Uterus (tissue), 4 donors: Measurements from ENCODE around the gene CAMKV. TPM values are rescaled to one million over a fixed set of nuclear protein-coding genes. Genes with fewer than 3 reads are reported as not detected.

Experiments used
- DNase-seq, 2 donors: peaks; one replicate each; pipeline ENCODE4 v3.0.0-alpha.2; 2019 to 2020
- H3K27ac ChIP-seq, 2 donors: fragments of 200-600 bp; sonication (generic); 1 replicate in 1 of 2; 2 replicates in 1 of 2; pipeline ENCODE4 v1.5.1; 2016 to 2018
- H3K27me3 ChIP-seq, 2 donors: fragments of 200-600 bp; sonication (generic); one replicate each; pipeline ENCODE4 v1.5.1; 2018 to 2019; ENCODE audit warnings: control low read depth in 1 of 2
- H3K36me3 ChIP-seq, 2 donors: fragments of 200-600 bp; sonication (generic); one replicate each; pipeline ENCODE4 v1.5.1; 2019; ENCODE audit warnings: control low read depth in 1 of 2
- H3K4me1 ChIP-seq, 2 donors: fragments of 200-600 bp; sonication (generic); one replicate each; pipeline ENCODE4 v1.5.1; 2018 to 2019; ENCODE audit warnings: control low read depth in 1 of 2
- H3K4me3 ChIP-seq, 2 donors: fragments of 200-600 bp; sonication (generic); 1 replicate in 1 of 2; 2 replicates in 1 of 2; pipeline ENCODE4 v1.5.1; 2018 to 2019; ENCODE audit warnings: mild to moderate bottlenecking in 1 of 2
- H3K9me3 ChIP-seq, 2 donors: fragments of 200-600 bp; sonication (generic); one replicate each; pipeline ENCODE4 v1.5.1; 2019; ENCODE audit warnings: control low read depth in 1 of 2
- CTCF ChIP-seq, 4 experiments: fragments of 200-600 bp in 2 of 4; fragments of 450-650 bp in 2 of 4; sonication (generic) in 2 of 4; IDR thresholded peaks; one replicate each; pipeline ENCODE4 v1.5.1; 2016 to 2019; ENCODE audit warnings: antibody characterized with exemption in 4 of 4, mild to moderate bottlenecking in 2 of 4, moderate library complexity in 1 of 4
- POLR2A ChIP-seq, 2 donors: fragments of 450-650 bp; IDR thresholded peaks; one replicate each; pipeline ENCODE4 v1.6.1; 2016; ENCODE audit warnings: antibody characterized with exemption in 2 of 2, mild to moderate bottlenecking in 1 of 2, moderate library complexity in 1 of 2
- intact Hi-C: fragments of 100-400 bp; cut with DNase I; formaldehyde crosslinking; loops from one replicate; pipeline ENCODE4 v1.15.1; 2023; ENCODE audit warnings: low total_unique reads
- total RNA-seq, 4 donors: library from RNA; depleted of rRNA in 3 of 4; stranded (reverse); fragments of >200 nt in 3 of 4; gene quantifications; one replicate each; pipeline versions ENCODE4 v1.1.0 to v1.2.4, GENCODE V29; 2014 to 2023
- donor health status: DM: yes; HTN: yes; CAD: no.

Gene CAMKV
- total RNA-seq, 4 donors from 2014 or later: 0.28 TPM; not detected in 3

GRCh38 chr3:49899815-49900214 lies 30.1 kb upstream of the CAMKV start:
- no peaks in the 10 kb centered on the region for H3K9me3 ChIP-seq
- no peak overlapping the region for H3K27ac ChIP-seq
- TF ChIP-seq POLR2A (IDR thresholded peaks at IDR 0.05): no peak
- TF ChIP-seq CTCF (IDR thresholded peaks at IDR 0.05): no peak
- no peak for DNase-seq
- H3K4me3 ChIP-seq: no peak overlapping the region
- H3K4me1 ChIP-seq: no peaks in the 10 kb centered on the region
- intact Hi-C loops: no loop called here
- H3K36me3 ChIP-seq: no peaks in the 10 kb centered on the region
- H3K27me3 ChIP-seq: no peaks in the 10 kb centered on the region

DNA sequence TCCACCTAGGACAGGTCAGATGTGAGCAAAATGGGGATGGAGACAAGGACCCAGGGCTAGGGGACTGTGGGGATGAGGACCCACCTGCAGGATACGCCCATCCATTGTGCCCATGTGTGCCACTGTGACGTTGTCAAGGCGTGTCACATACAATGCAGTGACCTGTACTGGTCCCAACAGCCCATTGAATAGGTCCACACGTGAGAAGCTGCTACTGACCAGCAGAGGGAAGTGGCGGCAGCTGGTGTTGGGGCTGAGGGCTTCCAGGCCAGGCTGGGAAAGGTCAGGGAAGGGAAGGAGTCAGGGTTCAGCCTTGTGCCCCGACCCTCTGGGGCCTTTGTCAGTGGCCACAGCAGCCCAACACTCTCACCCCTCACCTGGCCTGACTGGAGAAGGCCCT lies 29.3 kb upstream of the CAMKV start:
- Histone ChIP-seq H3K9me3 (no peaks in the 10 kb centered on the region), H3K4me3 (no peak overlapping the region), H3K27ac (no peak overlapping the region), H3K36me3 (no peaks in the 10 kb centered on the region), H3K4me1 (no peaks in the 10 kb centered on the region), H3K27me3 (no peaks in the 10 kb centered on the region)
- no peak for DNase-seq
- TF ChIP-seq POLR2A (IDR thresholded peaks at IDR 0.05) (no peak), CTCF (IDR thresholded peaks at IDR 0.05) (no peak)
- intact Hi-C loops: no loop called here

- no peak overlapping the region for H3K27ac ChIP-seq
- TF ChIP-seq CTCF (IDR thresholded peaks at IDR 0.05) (no peak), POLR2A (IDR thresholded peaks at IDR 0.05) (no peak)
- no peak overlapping the region for H3K4me3 ChIP-seq
- H3K27me3 ChIP-seq: no peaks in the 10 kb centered on the region
- intact Hi-C loops: no loop called here
- no peaks in the 10 kb centered on the region for H3K9me3 ChIP-seq
- no peaks in the 10 kb centered on the region for H3K36me3 ChIP-seq
- H3K4me1 ChIP-seq: no peaks in the 10 kb centered on the region
- no peak for DNase-seq
These were observed 26.6 kb upstream of the CAMKV start for GRCh38 chr3:49896345-49896744.

- Histone ChIP-seq H3K36me3 (no peaks in the 10 kb centered on the region), H3K27me3 (no peaks in the 10 kb centered on the region), H3K9me3 (no peaks in the 10 kb centered on the region), H3K4me1 (no peaks in the 10 kb centered on the region), H3K4me3 (no peak overlapping the region), H3K27ac (no peak overlapping the region)
- no peak for DNase-seq
- TF ChIP-seq CTCF (IDR thresholded peaks at IDR 0.05) (no peak), POLR2A (IDR thresholded peaks at IDR 0.05) (no peak)
- intact Hi-C loops: no loop called here
These were observed 26.1 kb upstream of the CAMKV start for GRCh38 chr3:49895791-49896190.

- TF ChIP-seq CTCF (IDR thresholded peaks at IDR 0.05) (no peak), POLR2A (IDR thresholded peaks at IDR 0.05) (no peak)
- no peak overlapping the region for H3K4me3 ChIP-seq
- H3K4me1 ChIP-seq: no peaks in the 10 kb centered on the region
- H3K27me3 ChIP-seq: no peaks in the 10 kb centered on the region
- H3K27ac ChIP-seq: no peak overlapping the region
- no peaks in the 10 kb centered on the region for H3K36me3 ChIP-seq
- intact Hi-C loops: no loop called here
- no peaks in the 10 kb centered on the region for H3K9me3 ChIP-seq
- DNase-seq: no peak
These were observed 19.6 kb upstream of the CAMKV start for GRCh38 chr3:49889296-49889695.
